HEK293T (cell line): Measurements from ENCODE around the gene MED22.

Experiments used
- CTCF ChIA-PET: fragments of 350-600 bp; formaldehyde crosslinking; extraction: SDS; loops from one replicate; lab custom pipeline; 2021; ENCODE audit warnings: antibody characterized with exemption, inconsistent platforms; lab: Yijun Ruan, JAX
- POLR2A ChIA-PET: fragments of 350-600 bp; formaldehyde crosslinking; extraction: SDS; loops from one replicate; lab custom pipeline; 2020; ENCODE audit warnings: antibody characterized with exemption, inconsistent platforms; lab: Yijun Ruan, JAX
- DNase-seq: peaks from one replicate; pipeline ENCODE4 v3.0.0; 2012; ENCODE audit warnings: mixed read lengths; ENCODE audit errors: extremely low spot score
- ARNT ChIP-seq: fragments of 450-650 bp; IDR thresholded peaks from 2 replicates; pipeline ENCODE4 v1.6.1; 2017; ENCODE audit warnings: mild to moderate bottlenecking
- BHLHE40 ChIP-seq: fragments of 450-650 bp; IDR thresholded peaks from 2 replicates; pipeline ENCODE4 v1.6.1; 2016; ENCODE audit warnings: mild to moderate bottlenecking, moderate library complexity, borderline replicate concordance
- CTBP1 ChIP-seq: fragments of 450-650 bp; IDR thresholded peaks from 2 replicates; pipeline ENCODE4 v1.6.1; 2016; ENCODE audit warnings: borderline replicate concordance
- ELF4 ChIP-seq: fragments of 450-650 bp; IDR thresholded peaks from 2 replicates; pipeline ENCODE4 v1.6.1; 2017; ENCODE audit warnings: antibody characterized with exemption
- FOXA1 ChIP-seq: fragments of 450-650 bp; IDR thresholded peaks from 2 replicates; pipeline ENCODE4 v1.6.1; 2016; ENCODE audit warnings: mild to moderate bottlenecking
- FOXK2 ChIP-seq: fragments of 450-650 bp; IDR thresholded peaks from 2 replicates; pipeline ENCODE4 v1.6.1; 2016; ENCODE audit warnings: mild to moderate bottlenecking
- FOXM1 ChIP-seq: fragments of 450-650 bp; IDR thresholded peaks from 2 replicates; pipeline ENCODE4 v1.6.1; 2017; ENCODE audit warnings: mild to moderate bottlenecking, borderline replicate concordance
- HDGF ChIP-seq: fragments of 450-650 bp; IDR thresholded peaks from 2 replicates; pipeline ENCODE4 v1.6.1; 2017; ENCODE audit warnings: antibody characterized with exemption, borderline replicate concordance
- L3MBTL2 ChIP-seq: fragments of 450-650 bp; conservative IDR thresholded peaks from 2 replicates; pipeline ENCODE4 v1.6.1; 2016; ENCODE audit warnings: mild to moderate bottlenecking
- LEF1 ChIP-seq: fragments of 450-650 bp; IDR thresholded peaks from 2 replicates; pipeline ENCODE4 v1.6.1; 2017; ENCODE audit warnings: mild to moderate bottlenecking, borderline replicate concordance
- NFRKB ChIP-seq: fragments of 450-650 bp; IDR thresholded peaks from 2 replicates; pipeline ENCODE4 v1.6.1; 2016; ENCODE audit warnings: mild to moderate bottlenecking, moderate library complexity
- PKNOX1 ChIP-seq: fragments of 450-650 bp; IDR thresholded peaks from 2 replicates; pipeline ENCODE4 v1.6.1; 2016
- SP1 ChIP-seq: fragments of 450-650 bp; IDR thresholded peaks from 2 replicates; pipeline ENCODE4 v1.6.1; 2017
- SUZ12 ChIP-seq: fragments of 450-650 bp; IDR thresholded peaks from 2 replicates; pipeline ENCODE4 v1.6.1; 2016; ENCODE audit warnings: mild to moderate bottlenecking
- TARDBP ChIP-seq: fragments of 450-650 bp; IDR thresholded peaks from 2 replicates; pipeline ENCODE4 v1.6.1; 2016
- ZNF384 ChIP-seq: fragments of 450-650 bp; IDR thresholded peaks from 2 replicates; pipeline ENCODE4 v1.6.1; 2016

The MED22 gene

GRCh38 chr9:133370685-133371084 lies 22.8 kb upstream of the MED22 start:
- ChIA-PET CTCF (no interaction called here), POLR2A (interaction anchor here (1.7 kb wide), 1 partner anchor 23 kb away, joined by 6 read pairs; the partner anchor contains the start of genes MED22 and RPL7A)
- no peak for DNase-seq
- TF ChIP-seq HDGF (no peak), LEF1 (no peak), CTBP1 (no peak), FOXA1 (no peak), ELF4 (no peak), ARNT (no peak), SP1 (no peak), TARDBP (no peak), L3MBTL2 (no peak), BHLHE40 (no peak), NFRKB (no peak), PKNOX1 (no peak), FOXM1 (no peak), ZNF384 (no peak)

- ChIA-PET POLR2A (interaction anchor here (1.7 kb wide), 1 partner anchor 22 kb away, joined by 6 read pairs; the partner anchor contains the start of genes MED22 and RPL7A), CTCF (no interaction called here)
- no peak for DNase-seq
- no peak for TF ChIP-seq ELF4
- TF ChIP-seq NFRKB, result no peak
- no peak for TF ChIP-seq PKNOX1
- no peak for TF ChIP-seq SUZ12
- no peak for TF ChIP-seq LEF1
- TF ChIP-seq ARNT, result no peak
- no peak for TF ChIP-seq BHLHE40
- TF ChIP-seq SP1, result no peak
These were observed 22.0 kb upstream of the MED22 start for GRCh38 chr9:133369933-133370332.

GRCh38 chr9:133369422-133369821 lies 21.5 kb upstream of the MED22 start:
- DNase-seq, result no peak
- ChIA-PET POLR2A (interaction anchor here (0.5 kb wide), 1 partner anchor 9 kb away, joined by 3 read pairs; no protein-coding TSS in a partner anchor), CTCF (no interaction called here)
- no peak for TF ChIP-seq FOXM1
- TF ChIP-seq ARNT, result no peak
- TF ChIP-seq CTBP1, result no peak

GRCh38 chr9:133368249-133368881 lies 20.4 kb upstream of the MED22 start:
- CTCF ChIA-PET, result no interaction called here
- POLR2A ChIA-PET, result interaction anchor here (0.6 to 1.2 kb wide), 2 partner anchors 9 to 20 kb away, joined by 3 to 5 read pairs; partner anchors contain the start of genes MED22 and RPL7A
- TF ChIP-seq FOXK2, result no peak
- TF ChIP-seq SP1, result no peak
- TF ChIP-seq LEF1, result no peak
- no peak for TF ChIP-seq BHLHE40
- no peak for TF ChIP-seq ZNF384
- TF ChIP-seq NFRKB, result no peak
- no peak for TF ChIP-seq ELF4
- TF ChIP-seq ARNT, result no peak
- no peak for TF ChIP-seq CTBP1
- no peak for TF ChIP-seq L3MBTL2
- no peak for TF ChIP-seq HDGF
- TF ChIP-seq TARDBP, result no peak
- TF ChIP-seq FOXM1, result no peak
- no peak for TF ChIP-seq PKNOX1
- TF ChIP-seq FOXA1, result no peak
- TF ChIP-seq SUZ12, result no peak
- DNase-seq, result no peak

- CTCF ChIA-PET, result no interaction called here
- no peak for TF ChIP-seq SUZ12
- TF ChIP-seq TARDBP, result no peak
- no peak for TF ChIP-seq ARNT
- no peak for TF ChIP-seq BHLHE40
- no peak for TF ChIP-seq FOXM1
- TF ChIP-seq L3MBTL2, result no peak
- TF ChIP-seq HDGF, result no peak
- TF ChIP-seq FOXA1, result no peak
- no peak for DNase-seq
- POLR2A ChIA-PET, result interaction anchor here (1.2 kb wide), 1 partner anchor 20 kb away, joined by 5 read pairs; the partner anchor contains the start of genes MED22 and RPL7A
These were observed 19.8 kb upstream of the MED22 start for GRCh38 chr9:133367778-133368177.

- DNase-seq, result no peak
- CTCF ChIA-PET, result no interaction called here
- POLR2A ChIA-PET, result no interaction called here
- no peak for TF ChIP-seq ZNF384
- TF ChIP-seq HDGF, result no peak
- TF ChIP-seq BHLHE40, result no peak
- no peak for TF ChIP-seq PKNOX1
- no peak for TF ChIP-seq SP1
- no peak for TF ChIP-seq ARNT
- no peak for TF ChIP-seq LEF1
- TF ChIP-seq ELF4, result no peak
- no peak for TF ChIP-seq FOXM1
- no peak for TF ChIP-seq TARDBP
- TF ChIP-seq FOXA1, result no peak
- no peak for TF ChIP-seq NFRKB
- no peak for TF ChIP-seq SUZ12
- no peak for TF ChIP-seq L3MBTL2
- no peak for TF ChIP-seq CTBP1
These were observed 19.3 kb upstream of the MED22 start for GRCh38 chr9:133367221-133367620.
